Dedifferentiated amniotic fluid mesenchymal stem cell (primary cell): ENCODE measurements around the gene CACNG6.
"Not testable (repeated sequence)": the region's sequence is repeated elsewhere in the genome, so short reads cannot be mapped to it uniquely, and the experiment has no call there.

ENCODE experiments used
- DNase-seq: peaks from one replicate; pipeline ENCODE4 v3.0.0-alpha.2; 2016; ENCODE audit errors: extremely low spot score

Gene CACNG6

GRCh38 chr19:54002495-54003315 is 11.3 kb downstream of the CACNG6 start:
- DNase-seq: no peak

GRCh38 chr19:54009440-54009839 is 18.0 kb downstream of the CACNG6 start:
- no peak for DNase-seq

GRCh38 chr19:54010474-54010873 is 19.0 kb downstream of the CACNG6 start:
- DNase-seq: no peak

GRCh38 chr19:54011507-54012211 is 20.2 kb downstream of the CACNG6 start:
- no peak for DNase-seq

GRCh38 chr19:54013866-54014265 is 22.4 kb downstream of the CACNG6 start:
- no peak for DNase-seq

- DNase-seq: no peak
Measured at GRCh38 chr19:54014920-54015560, 23.6 kb downstream of the CACNG6 start.

GRCh38 chr19:54017261-54017660 is 25.8 kb downstream of the CACNG6 start:
- DNase-seq: no peak

GRCh38 chr19:54021363-54021762 is 29.9 kb downstream of the CACNG6 start:
- no peak for DNase-seq

GRCh38 chr19:54021932-54022331 is 30.5 kb downstream of the CACNG6 start:
- no peak for DNase-seq

- DNase-seq: no peak
Measured at GRCh38 chr19:54023191-54023590, 31.8 kb downstream of the CACNG6 start.

GRCh38 chr19:54024660-54025059 is 33.2 kb downstream of the CACNG6 start:
- no peak for DNase-seq

- DNase-seq: no peak
Measured at GRCh38 chr19:54026656-54027055, 35.2 kb downstream of the CACNG6 start.

GRCh38 chr19:54029301-54029700 is 37.9 kb downstream of the CACNG6 start:
- DNase-seq: no peak

- DNase-seq: peak; percentile 58
Measured at GRCh38 chr19:54029930-54030490, 38.6 kb downstream of the CACNG6 start.

- no peak for DNase-seq
Measured at GRCh38 chr19:54030895-54031586, 39.6 kb downstream of the CACNG6 start.

GRCh38 chr19:54035215-54036178 is 44.1 kb downstream of the CACNG6 start:
- peak; percentile 75 for DNase-seq

GRCh38 chr19:54036542-54036941 is 45.1 kb downstream of the CACNG6 start:
- DNase-seq: not testable (repeated sequence)

GRCh38 chr19:54040003-54040402 is 48.6 kb downstream of the CACNG6 start:
- no peak for DNase-seq

GRCh38 chr19:54041969-54042606 is 50.7 kb downstream of the CACNG6 start:
- DNase-seq: no peak

GRCh38 chr19:54042989-54043388 is 51.6 kb downstream of the CACNG6 start:
- DNase-seq: no peak
